Erythroblast (primary cell): Measurements from ENCODE around the gene CCS.

ENCODE experiments used
- GATA1 ChIP-seq: IDR thresholded peaks from 2 replicates; pipeline ENCODE4 v1.6.1; 2011; ENCODE audit warnings: low read depth, mild to moderate bottlenecking, control low read depth, low read length, moderate library complexity
- POLR2A ChIP-seq: IDR thresholded peaks from 2 replicates; pipeline ENCODE4 v1.6.1; 2011; ENCODE audit warnings: mild to moderate bottlenecking, low read length

DNA sequence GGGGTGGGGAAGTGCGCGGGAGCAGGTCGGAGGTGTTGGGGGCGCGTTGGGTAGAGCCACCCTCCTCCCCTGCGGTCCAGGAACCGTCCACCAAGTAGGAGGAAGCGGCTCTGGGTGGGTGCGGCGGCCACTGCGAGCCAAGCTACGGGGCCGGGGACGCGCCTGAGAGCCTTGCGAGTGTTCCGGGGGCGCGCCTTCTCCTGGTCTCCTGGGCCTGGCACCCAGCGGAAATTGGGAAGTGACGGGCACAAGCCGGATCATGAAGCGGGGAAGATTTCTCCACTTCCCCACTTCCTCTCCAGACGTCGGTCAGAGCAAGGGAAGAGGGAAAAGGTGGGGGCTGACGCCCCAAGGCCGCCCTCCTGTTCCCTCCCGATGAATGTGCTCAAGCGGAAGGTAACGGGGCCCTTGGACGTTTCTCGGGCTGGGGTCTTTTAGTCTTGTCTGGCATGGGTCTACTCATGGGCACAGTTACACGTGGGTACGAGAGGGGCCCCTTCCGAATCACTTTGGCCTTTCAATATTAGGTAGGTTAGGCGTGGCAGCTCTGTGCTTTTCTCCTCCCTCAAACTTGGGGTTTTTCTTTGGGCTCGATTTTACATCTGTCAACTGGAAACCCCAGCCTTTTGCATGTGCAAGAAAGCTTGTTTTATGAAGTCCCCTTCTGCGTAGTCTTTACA lies 24.3 kb downstream of the CCS start:
- TF ChIP-seq POLR2A: no peak
- TF ChIP-seq GATA1: no peak
